Dedifferentiated amniotic fluid mesenchymal stem cell (primary cell): ENCODE measurements around the gene PPIA.

ENCODE experiments used
- DNase-seq: peaks from one replicate; pipeline ENCODE4 v3.0.0-alpha.2; 2016; ENCODE audit errors: extremely low spot score

The PPIA gene

DNA sequence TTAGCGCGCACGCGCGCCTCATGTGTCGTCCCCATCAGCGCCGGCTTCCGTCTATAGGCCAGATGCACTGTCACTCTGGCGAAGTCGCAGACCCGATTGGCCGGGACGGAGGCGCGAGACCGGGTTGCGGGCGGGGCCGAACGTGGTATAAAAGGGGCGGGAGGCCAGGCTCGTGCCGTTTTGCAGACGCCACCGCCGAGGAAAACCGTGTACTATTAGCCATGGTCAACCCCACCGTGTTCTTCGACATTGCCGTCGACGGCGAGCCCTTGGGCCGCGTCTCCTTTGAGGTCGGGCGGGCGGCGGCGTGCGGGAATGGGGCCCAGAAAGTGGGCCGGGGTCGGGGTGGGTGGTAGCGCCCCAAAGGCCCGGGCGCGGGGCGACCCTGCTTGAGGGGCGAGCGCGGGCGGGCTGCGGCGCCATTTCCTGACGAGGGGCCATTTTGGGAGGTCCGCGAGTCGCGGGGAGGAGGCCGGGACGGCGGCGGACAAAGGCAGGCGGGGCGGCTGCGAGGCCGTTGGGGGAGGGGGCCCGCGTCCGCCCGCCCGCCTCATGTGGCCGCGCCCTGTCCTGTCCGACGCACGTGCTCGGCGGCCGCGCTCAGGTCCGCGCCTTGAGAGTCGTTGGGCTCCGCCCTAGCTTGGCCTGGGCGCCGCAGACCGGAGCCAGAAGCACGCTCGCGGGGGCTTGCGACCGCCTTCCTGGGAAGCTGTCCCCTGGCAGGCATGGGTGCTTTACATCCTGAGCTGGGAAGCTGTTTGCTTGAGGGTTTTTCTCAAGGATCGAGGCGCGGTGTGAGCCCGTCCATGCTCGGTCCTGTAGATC is at the start of gene PPIA:
PPIA (plus strand) TSS at position 178 of the 825 bp plus-strand sequence; CDS start at position 222, 44 bp downstream.
- DNase-seq = peak; percentile 97

DNA sequence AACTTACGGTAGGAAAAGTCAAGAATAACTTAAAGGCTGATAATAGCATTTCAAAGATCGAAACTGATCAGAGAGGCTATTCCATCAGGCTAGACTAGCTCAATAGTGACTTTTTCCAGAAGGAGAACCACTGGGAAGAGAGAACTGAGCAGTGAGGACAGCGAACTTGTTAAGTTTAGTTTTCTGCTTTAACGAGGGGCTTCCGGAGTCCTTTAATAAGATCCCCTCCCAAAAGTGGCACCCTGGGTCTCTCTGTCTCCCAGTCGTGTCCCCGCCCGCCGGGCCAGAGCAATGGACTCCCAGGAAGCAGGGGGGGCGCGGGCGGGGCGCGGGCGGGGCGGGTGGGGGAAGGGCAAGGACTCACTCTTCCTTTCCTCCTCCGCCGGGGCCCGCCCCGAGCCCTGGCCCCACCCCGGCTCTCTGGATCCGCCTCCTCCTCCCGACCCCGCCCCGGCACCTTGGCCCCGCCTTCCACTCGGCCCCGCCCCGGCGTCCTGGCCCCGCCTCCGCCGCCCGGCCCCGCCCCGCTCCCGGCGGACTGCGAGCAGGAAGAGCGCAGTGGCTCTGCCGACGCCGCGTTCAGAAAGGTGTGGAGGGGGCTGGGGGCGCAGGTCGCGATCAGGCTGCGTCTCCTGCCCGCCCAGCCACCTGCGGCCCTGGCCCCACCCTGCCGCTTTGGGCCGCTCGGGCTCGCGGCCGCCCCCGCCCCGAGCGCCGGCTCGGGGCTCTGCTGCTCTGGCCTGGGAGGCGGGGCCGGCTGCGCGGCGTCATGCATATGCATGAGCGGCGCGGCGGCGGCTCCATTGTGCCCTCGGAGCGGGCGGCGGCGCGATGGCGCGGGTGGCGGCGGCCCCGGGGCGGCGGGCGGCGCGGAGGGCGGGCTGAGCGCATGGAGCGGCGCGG is 48.2 kb upstream of the PPIA start, which contains the start of gene ZMIZ2:
ZMIZ2 (plus strand) TSS at position 803 of the 903 bp plus-strand sequence. CDS start 7,403 bp downstream, outside the sequence.
- DNase-seq = peak; percentile 85

DNA sequence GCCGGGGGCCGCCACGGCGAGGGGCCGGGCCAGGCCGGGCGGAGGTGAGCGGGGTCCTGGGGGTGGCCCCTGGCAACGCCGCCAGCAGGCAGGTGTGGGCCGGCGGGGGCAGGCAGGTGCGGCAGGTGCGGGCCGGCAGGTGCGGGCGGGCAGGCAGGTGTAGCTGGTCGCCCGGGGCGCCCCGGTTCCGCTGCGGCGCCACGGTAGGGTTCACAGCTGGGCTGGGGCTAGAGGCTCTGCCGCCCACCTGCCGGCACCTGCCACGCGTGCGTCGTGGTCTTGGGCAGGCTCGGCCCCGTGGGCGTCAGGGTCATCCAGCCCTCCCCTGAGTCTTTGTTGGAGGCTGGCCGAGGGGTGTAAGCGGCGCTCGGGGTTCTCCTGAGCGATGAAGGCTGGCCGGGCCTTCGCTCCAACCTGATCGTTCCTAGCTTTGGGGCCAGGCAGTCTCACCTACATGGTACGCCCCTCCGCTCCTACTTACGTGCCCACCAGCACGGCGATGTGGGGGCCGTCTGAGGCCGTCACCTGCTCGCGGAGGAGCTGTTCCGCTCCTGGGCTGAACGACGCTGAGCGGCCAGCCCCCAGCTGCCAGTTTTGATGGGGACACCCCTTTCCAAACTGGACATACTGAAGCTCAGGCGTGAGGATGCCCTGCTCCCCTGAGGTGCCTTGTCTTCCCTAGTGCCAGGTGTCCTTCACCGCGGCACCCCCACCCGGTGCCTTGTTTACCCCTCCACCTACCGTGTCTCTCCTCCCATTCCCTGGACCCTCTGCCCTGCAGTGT is 47.3 kb upstream of the PPIA start:
- DNase-seq = no peak

DNA sequence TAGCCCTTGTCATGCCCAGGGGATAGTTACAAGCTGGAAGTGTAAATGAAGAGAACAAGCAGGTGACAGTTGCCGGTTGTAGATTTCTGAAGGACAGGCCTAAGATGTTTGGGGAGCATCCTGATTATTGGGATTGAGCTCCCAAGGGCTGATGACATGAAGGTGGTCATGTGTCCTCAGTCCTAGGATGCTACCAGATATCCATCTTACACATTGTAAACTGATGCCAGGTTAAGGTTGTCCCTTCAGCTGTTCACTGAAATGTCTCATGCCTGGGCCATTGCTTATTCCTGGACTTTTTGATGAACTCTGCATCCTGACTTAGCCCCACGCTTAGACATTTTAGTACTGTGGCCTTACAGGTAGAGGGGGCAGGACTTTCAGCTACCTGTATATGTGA is 46.5 kb upstream of the PPIA start:
- no peak for DNase-seq

DNA sequence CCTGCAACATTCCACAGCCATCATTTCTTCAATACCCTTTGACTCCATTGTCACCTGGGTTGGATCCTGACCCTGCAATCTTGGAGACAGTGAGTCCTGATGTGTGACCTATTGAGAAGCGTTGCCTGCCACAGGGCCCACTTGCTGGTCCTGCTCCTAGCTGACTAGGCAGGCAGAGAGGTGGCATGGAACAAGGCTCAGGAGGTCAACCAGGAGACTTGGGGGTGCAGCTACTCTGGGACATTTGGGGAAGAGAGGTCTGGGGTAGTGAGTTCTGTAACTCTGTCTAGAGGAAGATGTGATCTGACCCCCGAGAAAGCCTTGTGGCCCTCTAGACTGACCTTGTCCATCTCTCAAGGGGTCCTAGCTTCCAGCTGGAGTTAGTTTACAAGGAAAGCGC is 46.1 kb upstream of the PPIA start:
- no peak for DNase-seq

DNA sequence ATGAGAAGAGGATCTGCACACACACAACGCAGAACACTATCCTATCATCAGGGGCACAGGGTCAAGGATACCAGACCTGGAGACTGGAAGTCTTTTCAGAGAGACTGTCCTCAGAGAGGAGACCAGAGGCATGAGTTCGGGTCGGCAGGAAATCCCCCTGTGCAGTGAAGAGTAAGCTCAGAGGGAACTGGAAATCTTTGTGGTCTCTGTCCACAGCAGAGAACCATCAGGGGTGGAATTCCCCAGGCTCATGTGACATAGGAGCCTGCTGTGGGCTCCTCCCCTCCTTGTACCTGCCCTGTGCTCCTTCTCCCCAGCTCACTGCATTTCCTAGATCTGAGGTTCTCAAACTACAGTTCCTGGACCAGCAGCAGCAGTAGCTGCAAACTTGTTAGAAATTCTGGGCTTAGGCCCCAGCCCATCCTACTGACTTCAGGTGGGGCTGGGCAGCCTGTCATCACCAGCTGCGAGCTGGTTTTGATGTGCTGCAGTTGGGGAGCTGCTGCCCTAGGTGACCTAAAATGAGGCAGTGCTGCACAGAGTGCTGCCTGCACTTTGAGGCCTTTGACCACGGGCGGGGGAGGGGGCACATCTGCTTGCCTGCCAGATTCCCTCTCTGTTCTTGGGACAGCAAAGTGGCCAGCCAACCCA is 45.4 kb upstream of the PPIA start:
- DNase-seq = no peak

DNA sequence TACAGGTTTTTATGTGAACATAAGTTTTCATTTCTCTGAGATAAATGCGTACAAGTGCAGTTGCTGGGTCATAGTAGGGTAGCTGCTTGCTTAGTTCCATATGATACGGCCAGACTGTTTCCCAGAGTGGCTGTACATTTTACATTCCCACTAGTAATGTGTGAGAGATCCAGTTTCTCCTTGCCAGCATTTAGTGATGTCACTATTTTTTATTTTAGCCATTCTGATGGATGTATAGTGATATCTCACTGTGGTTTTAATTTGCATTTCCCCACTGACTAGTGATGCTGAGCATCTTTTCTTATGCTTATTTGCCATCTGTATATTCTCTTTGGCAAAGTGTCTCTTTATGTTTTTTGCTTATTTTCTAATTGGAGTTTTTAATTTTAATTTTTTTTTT is 43.7 kb upstream of the PPIA start:
- DNase-seq = no peak

DNA sequence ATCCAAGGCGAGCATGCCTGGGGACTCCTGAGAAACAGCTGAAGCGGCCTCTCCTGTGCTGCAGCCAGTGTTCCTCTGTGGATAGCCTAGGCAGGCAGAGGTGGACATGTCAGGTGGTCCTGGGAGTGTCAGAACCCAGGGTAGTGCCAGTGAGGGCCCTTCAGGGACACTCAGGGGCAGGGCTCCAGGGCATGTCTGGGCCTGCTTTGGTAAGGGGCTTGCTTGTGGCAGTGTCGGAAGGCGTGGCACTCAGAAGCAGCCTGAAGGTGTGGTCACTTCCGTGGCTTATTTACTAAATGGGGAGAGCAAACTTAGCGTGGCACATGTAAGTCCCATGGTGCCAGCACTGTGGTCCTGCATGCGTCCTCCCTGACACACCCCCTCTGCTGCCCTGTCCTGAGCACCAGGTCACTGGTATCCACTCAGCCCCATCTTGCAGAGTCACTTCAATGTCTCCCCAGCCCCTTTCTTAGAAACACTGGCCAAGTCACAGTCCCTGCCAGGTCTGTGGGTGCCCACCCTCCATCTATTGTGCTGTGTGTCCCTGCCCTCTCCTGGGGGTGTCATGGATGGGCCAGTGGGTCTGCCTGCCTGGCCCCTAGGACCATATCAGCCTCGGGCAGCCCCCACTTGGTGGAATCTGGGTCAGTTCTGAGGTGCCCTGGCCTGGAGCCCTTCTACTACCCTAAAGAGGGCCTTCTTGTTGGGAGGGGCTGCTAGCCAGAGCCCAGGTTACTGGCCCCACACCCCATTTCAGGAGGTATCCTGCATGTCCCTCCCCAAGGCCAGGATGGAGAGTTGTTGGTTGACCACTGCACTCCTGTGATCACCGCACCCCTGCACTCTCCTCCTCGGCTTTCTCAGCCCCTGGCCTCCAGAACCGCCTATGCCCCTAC is 41.4 kb upstream of the PPIA start:
- no peak for DNase-seq

DNA sequence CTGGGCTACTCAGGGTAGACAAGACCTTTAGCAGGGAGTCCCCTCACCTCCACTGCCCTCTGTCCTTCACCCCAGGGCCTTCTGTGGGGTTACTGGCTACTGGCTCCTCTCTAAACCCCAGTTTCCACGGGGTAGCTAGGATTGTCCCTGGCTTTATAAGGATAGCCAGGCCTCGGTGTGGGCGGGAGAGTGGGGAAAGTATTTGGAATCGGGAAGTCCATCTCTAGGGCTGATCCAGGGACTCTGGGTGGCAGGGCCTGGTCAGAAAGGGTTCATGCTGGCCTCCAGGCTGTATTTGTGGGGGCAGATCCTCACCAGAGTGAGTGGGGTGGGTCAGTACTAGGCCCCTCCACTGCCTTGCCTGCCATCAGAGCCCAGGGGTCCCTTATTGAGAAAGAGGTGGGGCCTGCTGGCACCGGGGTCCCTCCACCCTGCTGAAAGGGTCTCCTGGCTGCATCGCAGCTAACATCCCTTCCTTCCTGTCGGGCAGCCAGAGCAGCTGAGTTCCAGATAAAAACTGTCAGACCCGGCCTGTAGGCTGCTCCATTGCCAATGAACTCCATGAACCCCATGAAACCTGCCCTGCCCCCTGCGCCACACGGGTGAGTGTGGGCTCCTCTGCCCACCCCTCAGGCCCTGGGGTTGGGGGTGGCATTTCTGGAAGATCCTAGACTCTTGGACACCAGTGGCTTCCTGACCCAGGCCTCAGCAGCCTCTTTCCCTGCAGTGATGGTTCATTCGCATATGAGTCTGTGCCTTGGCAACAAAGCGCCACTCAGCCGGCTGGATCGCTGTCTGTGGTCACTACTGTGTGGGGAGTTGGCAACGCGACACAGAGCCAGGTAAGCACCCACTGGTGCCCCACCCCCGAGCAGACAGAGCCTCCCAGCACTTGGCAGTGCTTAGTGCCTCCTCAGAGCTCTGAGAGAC is 40.5 kb upstream of the PPIA start:
- DNase-seq = no peak

DNA sequence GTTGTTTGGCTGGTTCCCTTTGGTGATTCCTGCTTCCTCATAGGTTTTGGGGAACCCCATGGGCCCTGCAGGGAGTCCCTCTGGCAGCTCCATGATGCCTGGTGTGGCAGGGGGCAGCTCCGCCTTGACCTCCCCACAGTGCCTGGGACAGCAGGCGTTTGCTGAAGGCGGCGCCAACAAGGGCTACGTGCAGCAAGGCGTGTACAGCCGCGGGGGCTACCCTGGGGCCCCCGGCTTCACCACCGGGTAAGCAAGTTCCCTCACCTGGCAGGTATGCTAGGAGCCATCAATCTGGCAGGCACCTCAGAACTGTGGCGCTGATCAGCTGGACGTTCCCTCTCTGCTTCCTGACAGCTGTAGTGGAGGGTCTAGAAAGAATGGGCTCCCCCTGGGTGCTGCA is 39.6 kb upstream of the PPIA start:
- no peak for DNase-seq

DNA sequence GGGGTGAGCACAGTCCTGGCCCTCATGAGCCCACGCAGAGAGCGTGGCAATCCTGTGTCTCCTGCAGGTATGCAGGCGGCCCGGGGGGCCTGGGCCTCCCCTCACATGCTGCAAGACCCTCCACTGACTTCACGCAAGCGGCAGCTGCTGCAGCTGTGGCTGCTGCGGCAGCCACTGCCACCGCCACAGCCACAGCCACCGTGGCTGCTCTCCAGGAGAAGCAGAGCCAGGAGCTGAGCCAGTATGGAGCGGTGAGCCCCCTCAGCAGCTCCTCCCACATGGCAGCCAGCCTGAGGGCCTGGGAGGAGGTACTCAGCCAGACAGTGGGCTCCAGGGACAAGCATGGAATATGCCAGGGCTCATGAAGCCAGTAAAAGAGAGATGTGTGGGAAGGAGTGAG is 39.2 kb upstream of the PPIA start:
- DNase-seq = no peak

DNA sequence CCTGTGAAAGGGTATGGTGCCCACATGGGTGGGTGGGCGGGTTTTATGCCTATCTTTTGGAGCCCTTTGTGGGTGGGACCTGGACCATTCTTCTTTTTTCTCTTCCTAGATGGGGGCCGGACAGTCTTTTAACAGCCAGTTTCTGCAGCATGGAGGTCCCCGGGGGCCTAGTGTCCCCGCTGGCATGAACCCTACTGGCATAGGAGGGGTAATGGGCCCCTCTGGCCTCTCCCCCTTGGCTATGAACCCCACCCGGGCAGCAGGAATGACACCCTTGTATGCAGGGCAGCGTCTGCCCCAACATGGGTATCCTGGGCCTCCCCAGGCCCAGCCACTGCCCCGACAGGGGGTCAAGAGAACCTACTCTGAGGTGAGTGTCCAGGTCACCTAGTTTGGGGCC is 38.7 kb upstream of the PPIA start:
- no peak for DNase-seq

DNA sequence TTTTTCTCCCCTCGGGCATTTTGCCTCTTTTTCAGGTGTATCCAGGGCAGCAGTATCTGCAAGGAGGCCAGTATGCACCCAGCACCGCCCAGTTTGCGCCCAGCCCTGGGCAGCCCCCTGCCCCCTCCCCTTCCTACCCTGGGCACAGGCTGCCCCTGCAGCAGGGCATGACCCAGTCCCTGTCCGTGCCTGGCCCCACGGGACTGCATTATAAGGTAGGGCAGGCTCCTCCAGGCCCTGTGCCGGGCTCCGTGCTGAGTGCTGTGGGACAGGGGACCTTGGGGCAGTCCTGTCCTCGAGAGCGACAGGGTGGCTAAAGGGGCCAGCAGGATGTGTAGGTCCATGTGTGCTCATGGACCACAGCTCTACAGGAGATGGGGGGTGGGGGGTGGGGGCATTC is 37.2 kb upstream of the PPIA start:
- no peak for DNase-seq

DNA sequence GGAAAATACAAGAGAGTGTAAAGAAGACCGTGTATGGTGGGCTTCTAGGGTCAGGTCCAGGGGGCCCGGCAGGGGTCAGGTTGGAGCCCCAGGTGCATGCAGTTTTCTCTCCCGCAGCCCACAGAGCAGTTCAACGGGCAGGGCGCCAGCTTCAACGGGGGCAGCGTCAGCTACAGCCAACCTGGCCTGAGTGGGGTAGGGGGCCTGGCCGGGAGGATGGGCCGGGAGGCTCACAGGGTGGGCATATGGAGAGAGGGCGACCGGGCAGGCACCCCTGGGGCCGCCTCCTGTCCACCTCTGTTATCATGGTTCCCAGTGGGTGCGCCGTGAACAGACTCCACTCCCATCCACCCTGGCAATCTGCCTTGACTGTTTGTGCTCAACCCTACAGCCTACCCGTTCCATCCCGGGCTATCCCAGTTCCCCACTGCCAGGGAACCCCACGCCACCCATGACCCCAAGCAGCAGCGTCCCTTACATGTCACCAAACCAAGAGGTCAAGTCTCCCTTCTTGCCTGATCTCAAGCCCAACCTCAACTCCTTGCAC is 36.4 kb upstream of the PPIA start:
- no peak for DNase-seq

DNA sequence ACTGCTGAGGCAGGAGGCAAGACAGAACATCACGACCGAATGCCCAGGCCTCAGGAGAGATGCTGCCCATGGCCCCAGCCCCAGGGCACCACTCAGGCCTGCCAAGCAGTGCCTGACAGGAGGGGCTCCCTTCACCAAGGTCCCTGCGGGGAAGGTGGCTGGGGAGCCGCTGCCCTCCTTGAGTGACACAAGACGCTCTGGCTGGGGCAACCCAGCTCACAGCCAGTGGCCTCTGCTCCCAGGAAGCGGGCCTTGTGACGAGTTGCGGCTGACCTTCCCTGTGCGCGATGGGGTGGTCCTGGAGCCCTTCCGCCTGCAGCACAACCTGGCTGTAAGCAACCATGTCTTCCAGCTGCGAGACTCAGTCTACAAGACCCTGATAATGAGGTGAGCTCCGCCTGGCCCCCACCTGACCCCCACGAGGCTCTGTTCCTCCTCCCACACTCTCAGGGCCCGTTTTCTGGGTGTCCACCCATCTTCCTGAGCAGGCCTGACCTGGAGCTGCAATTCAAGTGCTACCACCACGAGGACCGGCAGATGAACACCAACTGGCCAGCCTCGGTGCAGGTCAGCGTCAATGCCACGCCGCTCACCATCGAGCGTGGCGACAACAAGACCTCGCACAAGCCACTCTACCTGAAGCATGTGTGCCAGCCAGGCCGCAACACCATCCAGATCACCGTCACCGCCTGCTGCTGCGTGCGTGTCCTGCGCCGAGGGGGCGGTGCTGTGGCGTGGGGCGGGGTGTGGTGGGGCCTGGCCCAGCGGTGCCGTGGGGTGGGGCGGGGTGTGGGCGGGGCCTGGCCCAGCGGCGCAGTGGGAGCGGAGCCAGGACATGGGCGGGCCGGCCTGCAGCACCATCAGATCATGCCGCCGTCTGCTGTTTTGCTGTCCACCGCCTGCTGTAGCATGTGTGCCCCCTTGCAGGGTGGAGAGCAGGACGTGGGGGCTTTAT is 35.0 kb upstream of the PPIA start:
- no peak for DNase-seq

DNA sequence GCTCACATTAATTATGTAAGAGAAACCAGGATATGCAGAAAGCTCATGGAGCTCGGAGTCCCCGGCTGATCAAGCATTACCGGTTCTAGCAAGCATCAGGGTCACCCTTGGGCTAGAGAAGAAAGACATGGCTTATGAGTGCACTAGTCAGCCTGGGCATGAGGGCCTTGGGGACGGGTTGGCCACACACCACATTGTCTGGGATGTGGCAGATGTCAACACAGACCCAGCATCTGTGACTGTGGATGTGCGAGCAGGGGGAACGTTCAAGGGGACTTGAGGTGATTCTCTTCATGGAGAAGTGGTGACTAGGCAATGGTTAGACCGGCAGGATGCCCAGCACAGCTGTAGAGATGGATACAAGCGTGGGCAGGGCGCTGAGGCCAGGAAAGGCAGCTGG is 34.2 kb upstream of the PPIA start:
- no peak for DNase-seq

DNA sequence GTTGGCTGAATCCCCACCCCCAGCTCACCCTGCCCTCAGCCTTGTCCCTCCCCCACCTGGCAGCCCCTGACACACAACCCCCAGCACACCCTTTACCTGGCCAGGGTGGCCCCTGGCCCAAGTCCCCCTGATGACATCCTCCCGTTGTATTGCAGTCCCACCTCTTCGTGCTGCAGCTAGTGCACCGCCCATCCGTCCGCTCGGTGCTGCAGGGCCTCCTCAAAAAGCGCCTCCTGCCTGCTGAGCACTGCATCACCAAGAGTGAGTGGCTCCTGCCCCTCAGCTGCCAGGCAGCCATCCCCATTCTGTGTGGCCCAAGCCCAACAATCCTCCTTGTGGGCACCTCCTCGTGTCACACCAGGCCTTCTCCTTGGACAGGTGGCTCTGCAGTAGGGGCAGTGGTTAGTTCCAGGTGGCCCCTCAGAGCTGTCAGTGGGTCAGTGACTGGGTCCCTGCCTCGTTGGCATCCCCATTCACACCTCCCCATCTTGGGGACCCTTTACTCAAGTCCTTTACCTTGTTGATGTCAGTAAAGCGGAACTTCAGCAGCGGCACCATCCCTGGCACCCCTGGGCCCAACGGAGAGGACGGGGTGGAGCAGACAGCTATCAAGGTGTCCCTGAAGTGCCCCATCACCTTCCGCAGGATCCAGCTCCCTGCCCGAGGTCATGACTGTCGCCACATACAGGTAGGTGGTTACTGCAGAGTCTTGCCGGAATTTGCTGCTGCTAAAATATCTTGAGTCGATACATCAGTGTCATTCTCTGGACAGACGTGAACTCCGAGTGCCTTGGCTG is 33.6 kb upstream of the PPIA start:
- DNase-seq = no peak
